Gastrocnemius medialis (tissue), 4 donors: ENCODE results near the gene PIGN. TPM values are rescaled to one million over a fixed set of nuclear protein-coding genes. Genes with fewer than 3 reads are reported as not detected.

Experiments used
- ATAC-seq, 2 donors: fragments of 150-250 bp; one replicate each; pipeline ENCODE4 v1.9.1; 2016
- DNase-seq, 2 donors: peaks; one replicate each; pipeline ENCODE4 v3.0.0-alpha.2; 2019
- H3K27ac ChIP-seq, 4 donors: fragments of 200-600 bp; sonication (generic); 1 replicate in 1 of 4; 2 replicates in 3 of 4; pipeline ENCODE4 v1.5.1; 2016 to 2018; ENCODE audit warnings: mild to moderate bottlenecking in 2 of 4, moderate library complexity in 1 of 4
- H3K27me3 ChIP-seq, 3 donors: fragments of 200-600 bp; sonication (generic) in 2 of 3; 1 replicate in 1 of 3; 2 replicates in 2 of 3; pipeline versions ENCODE4 v1.5.1 to v1.6.0; 2016 to 2019; ENCODE audit warnings: mild to moderate bottlenecking in 1 of 3, moderate library complexity in 1 of 3
- H3K36me3 ChIP-seq, 2 donors: fragments of 200-600 bp; sonication (generic) in 1 of 2; one replicate each; pipeline ENCODE4 v1.5.1; 2017 to 2018
- H3K4me1 ChIP-seq, 2 donors: fragments of 200-600 bp; sonication (generic) in 1 of 2; one replicate each; pipeline ENCODE4 v1.5.1; 2016 to 2017; ENCODE audit warnings: mild to moderate bottlenecking in 2 of 2
- H3K4me3 ChIP-seq, 4 donors: fragments of 200-600 bp; sonication (generic) in 3 of 4; 1 replicate in 1 of 4; 2 replicates in 3 of 4; pipeline ENCODE4 v1.5.1; 2016 to 2019; ENCODE audit warnings: mild to moderate bottlenecking in 2 of 4
- H3K9me3 ChIP-seq, 3 donors: fragments of 200-600 bp; sonication (generic) in 2 of 3; 1 replicate in 1 of 3; 2 replicates in 2 of 3; pipeline ENCODE4 v1.5.1; 2016 to 2019
- CTCF ChIP-seq, 5 experiments: fragments of 450-650 bp in 3 of 5; fragments of 200-600 bp in 2 of 5; sonication (generic) in 2 of 5; IDR thresholded peaks in 4 of 5; conservative IDR thresholded peaks in 1 of 5; 1 replicate in 4 of 5; 2 replicates in 1 of 5; pipeline ENCODE4 v1.5.1; 2016 to 2019; ENCODE audit warnings: antibody characterized with exemption in 5 of 5, mild to moderate bottlenecking in 3 of 5, moderate library complexity in 3 of 5
- POLR2A ChIP-seq, 2 donors: fragments of 450-650 bp; IDR thresholded peaks; one replicate each; pipeline ENCODE4 v1.6.1; 2017; ENCODE audit warnings: antibody characterized with exemption in 2 of 2, mild to moderate bottlenecking in 2 of 2, moderate library complexity in 2 of 2
- in situ Hi-C, 4 donors: fragments of 200-750 bp; cut with MboI; loops; one replicate each; pipeline versions ENCODE4 v1.15.0 to v1.8.0; 2017; ENCODE audit warnings: low sequenced_read_pairs in 4 of 4
- intact Hi-C: fragments of 100-400 bp; cut with DNase I; formaldehyde crosslinking; loops from one replicate; pipeline ENCODE4 v1.15.1; 2023; ENCODE audit warnings: low total_unique reads
- total RNA-seq, 4 donors: library from RNA; depleted of rRNA; stranded (reverse); fragments of >200 nt; gene quantifications; one replicate each; pipeline versions ENCODE4 v1.1.0 to v1.2.3, GENCODE V29; 2016

The PIGN gene
- total RNA-seq, 4 donors from 2014 or later = 10.7 to 18.7 (median 14.8) TPM

GRCh38 chr18:62081761-62082294 lies 105.0 kb downstream of the PIGN start:
- ATAC-seq = no peak
- H3K27me3 ChIP-seq = no peaks in the 10 kb centered on the region
- H3K4me1 ChIP-seq = no peaks in the 10 kb centered on the region
- in situ Hi-C loops (no loop called here), intact Hi-C loops (no loop called here)
- no peak overlapping the region for H3K27ac ChIP-seq
- no peak for DNase-seq
- peaks cover 0 to 10% of the 10 kb centered on the region in 2 donors for H3K36me3 ChIP-seq
- H3K4me3 ChIP-seq = no peak overlapping the region
- no peak for TF ChIP-seq POLR2A (IDR thresholded peaks at IDR 0.05)
- TF ChIP-seq CTCF (IDR thresholded peaks at IDR 0.05 in 4 of 5, conservative IDR thresholded peaks at IDR 0.05 in 1 of 5) = no peak
- H3K9me3 ChIP-seq = no peaks in the 10 kb centered on the region

- no peak overlapping the region for H3K4me3 ChIP-seq
- DNase-seq (no peak), ATAC-seq (no peak)
- H3K27me3 ChIP-seq = no peaks in the 10 kb centered on the region
- H3K36me3 ChIP-seq = peaks cover 0 to 9% of the 10 kb centered on the region in 2 donors
- no peak overlapping the region for H3K27ac ChIP-seq
- no peaks in the 10 kb centered on the region for H3K9me3 ChIP-seq
- in situ Hi-C loops = no loop called here
- no peak for TF ChIP-seq CTCF (IDR thresholded peaks at IDR 0.05 in 4 of 5, conservative IDR thresholded peaks at IDR 0.05 in 1 of 5)
- TF ChIP-seq POLR2A (IDR thresholded peaks at IDR 0.05) = no peak
- intact Hi-C loops = no loop called here
- no peaks in the 10 kb centered on the region for H3K4me1 ChIP-seq
These were observed 105.6 kb downstream of the PIGN start for GRCh38 chr18:62081248-62081647.

- no peak for ATAC-seq
- Histone ChIP-seq H3K27ac (no peak overlapping the region), H3K27me3 (no peaks in the 10 kb centered on the region), H3K4me3 (no peak overlapping the region), H3K36me3 (peaks cover 0 to 4% of the 10 kb centered on the region in 2 donors), H3K9me3 (no peaks in the 10 kb centered on the region), H3K4me1 (no peaks in the 10 kb centered on the region)
- TF ChIP-seq POLR2A (IDR thresholded peaks at IDR 0.05) = no peak
- TF ChIP-seq CTCF (IDR thresholded peaks at IDR 0.05 in 4 of 5, conservative IDR thresholded peaks at IDR 0.05 in 1 of 5) = no peak
- in situ Hi-C loops = no loop called here
- DNase-seq = no peak
- intact Hi-C loops = no loop called here
These were observed 106.5 kb downstream of the PIGN start for GRCh38 chr18:62080172-62080900.

- no peaks in the 10 kb centered on the region for H3K27me3 ChIP-seq
- DNase-seq (no peak), ATAC-seq (no peak)
- H3K4me3 ChIP-seq = no peak overlapping the region
- H3K36me3 ChIP-seq = peaks cover 0 to 16% of the 10 kb centered on the region in 2 donors
- H3K27ac ChIP-seq = no peak overlapping the region
- TF ChIP-seq CTCF (IDR thresholded peaks at IDR 0.05 in 4 of 5, conservative IDR thresholded peaks at IDR 0.05 in 1 of 5) (no peak), POLR2A (IDR thresholded peaks at IDR 0.05) (no peak)
- H3K9me3 ChIP-seq = no peaks in the 10 kb centered on the region
- in situ Hi-C loops (no loop called here), intact Hi-C loops (no loop called here)
- H3K4me1 ChIP-seq = no peaks in the 10 kb centered on the region
These were observed 113.2 kb downstream of the PIGN start for GRCh38 chr18:62073461-62074281.
